Motor neuron (in vitro differentiated cells): ENCODE results near the gene ARHGEF17. TPM values are rescaled to one million over a fixed set of nuclear protein-coding genes. Genes with fewer than 3 reads are reported as not detected.

ENCODE experiments used
- ATAC-seq, 8 experiments: fragments of 200-7000 bp; cut with Tn5 transposase; replicated peaks in 6 of 8; 2 replicates each; pipeline ENCODE4 v1.8.0; 2021; ENCODE audit warnings: mild to moderate bottlenecking in 8 of 8, moderate library complexity in 8 of 8
- H3K27ac ChIP-seq, 2 donors: fragments of 250-450 bp; sonication (Bioruptor Pico); 2 replicates each; pipeline ENCODE4 v1.9.0; 2021; ENCODE audit warnings: antibody characterized with exemption in 2 of 2, mild to moderate bottlenecking in 2 of 2, moderate library complexity in 1 of 2
- H3K4me1 ChIP-seq, 2 donors: fragments of 250-450 bp; sonication (Bioruptor Pico); replicated peaks in 1 of 2; 2 replicates each; pipeline ENCODE4 v1.6.1; 2021; ENCODE audit warnings: antibody characterized with exemption in 2 of 2, mild to moderate bottlenecking in 2 of 2, moderate library complexity in 1 of 2
- H3K4me3 ChIP-seq, 5 donors: fragments of 250-450 bp; sonication (Bioruptor Pico); 2 replicates each; pipeline ENCODE4 v1.9.0; 2021; ENCODE audit warnings: antibody characterized with exemption in 5 of 5, mild to moderate bottlenecking in 5 of 5, moderate library complexity in 4 of 5
- WGBS, 10 experiments: fragments of 450-650 bp; shearing (Covaris generic); methylation state at CpG; one replicate each; pipeline ENCODE4 v1.0.0; 2022; 5-methylcytosine and 5-hydroxymethylcytosine counted together
- in situ Hi-C, 9 experiments: fragments of 400-800 bp; cut with MboI; loops; one replicate each; pipeline ENCODE4 v1.15.0; 2021; ENCODE audit warnings: low sequenced_read_pairs in 9 of 9, low pct_unique_long_range_greater_than_20kb in 2 of 9; ENCODE audit not compliant: unreplicated experiment in 9 of 9
- total RNA-seq, 8 experiments: library from RNA; unstranded; fragments of 300-600 nt; gene quantifications; 2 replicates each; pipeline versions ENCODE4 v1.2.3 to v1.2.4, GENCODE V29; 2022

The ARHGEF17 gene
- total RNA-seq, 8 experiments from 2014 or later = 5.0 to 29.0 (median 16.7) TPM

DNA sequence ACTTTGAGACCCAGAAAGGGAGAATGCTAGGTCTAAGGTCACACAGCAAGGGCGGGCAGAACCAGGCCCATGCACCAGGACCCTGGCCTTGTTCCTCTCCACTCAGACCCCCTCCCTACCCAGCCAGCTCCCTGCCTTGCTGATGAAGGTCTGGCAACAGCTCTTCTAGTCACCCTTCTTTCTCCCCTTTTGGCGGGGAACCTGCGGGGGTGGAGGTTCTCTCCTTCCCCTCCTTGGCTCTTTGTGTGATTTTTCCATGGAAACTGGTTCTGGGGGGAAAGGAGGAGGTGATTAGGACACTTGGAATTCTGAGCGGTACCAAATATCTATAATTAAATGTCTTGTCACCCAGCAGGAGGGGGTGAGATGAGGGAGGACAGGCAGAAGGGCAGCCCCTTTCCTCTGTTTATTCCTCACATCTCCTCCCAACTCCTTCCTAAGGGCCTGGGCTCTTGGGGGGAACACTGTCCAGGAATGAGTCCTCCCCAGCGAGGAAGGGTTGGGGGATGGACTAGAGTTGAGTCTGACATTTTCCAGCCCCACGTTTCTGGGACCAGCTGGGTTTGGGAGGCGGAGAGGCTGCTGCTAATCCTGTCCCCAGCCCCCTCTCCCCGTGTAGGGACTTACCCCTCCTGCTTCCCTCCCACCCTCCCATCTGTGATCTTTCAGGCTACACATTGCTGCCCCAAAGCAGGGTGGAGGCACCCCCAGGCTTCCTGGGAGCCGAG, 7.4 kb downstream of the ARHGEF17 start:
- Histone ChIP-seq H3K4me3 (no peak overlapping the region), H3K4me1 (peaks cover 20 to 53% of the 10 kb centered on the region in 2 donors), H3K27ac (peak overlapping the region in 1 of 2 donors; percentile 12)
- no peak for ATAC-seq
- in situ Hi-C loops = no loop called here
- 15 to 60% (median 45%) methylated on average over 1 to 4 of the region's 9 CpGs; no CpG with 5 or more reads in 5 of the 10 experiments for WGBS, 10 experiments

DNA sequence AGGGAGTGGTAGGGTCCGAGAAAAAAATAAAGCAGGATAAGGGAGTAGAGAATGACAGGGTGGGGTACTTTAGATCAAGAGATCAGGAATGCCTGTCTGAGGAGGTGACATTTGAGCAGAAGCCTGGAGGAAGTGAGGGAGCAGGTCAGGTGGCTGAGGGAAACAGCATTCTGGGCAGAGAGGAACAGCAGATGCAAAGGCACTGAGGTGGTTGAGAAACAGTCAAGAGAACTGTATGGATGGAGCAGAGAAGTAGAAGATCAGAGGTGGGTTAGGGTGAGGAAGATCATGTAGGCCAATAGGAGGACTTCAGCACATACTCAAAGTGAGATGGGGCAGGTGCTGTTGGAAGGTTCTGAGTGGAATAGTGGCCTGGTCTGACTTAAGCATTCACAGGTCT, 8.3 kb downstream of the ARHGEF17 start:
- in situ Hi-C loops = no loop called here
- no peak overlapping the region for H3K4me3 ChIP-seq
- peak in 1 of 8 experiments; percentile 9 for ATAC-seq
- WGBS, 10 experiments = 0 to 60% (median 14%) methylated on average over 1 of the region's 1 CpG; no CpG with 5 or more reads in 7 of the 10 experiments
- peaks cover 20 to 52% of the 10 kb centered on the region in 2 donors for H3K4me1 ChIP-seq
- H3K27ac ChIP-seq = no peak overlapping the region

DNA sequence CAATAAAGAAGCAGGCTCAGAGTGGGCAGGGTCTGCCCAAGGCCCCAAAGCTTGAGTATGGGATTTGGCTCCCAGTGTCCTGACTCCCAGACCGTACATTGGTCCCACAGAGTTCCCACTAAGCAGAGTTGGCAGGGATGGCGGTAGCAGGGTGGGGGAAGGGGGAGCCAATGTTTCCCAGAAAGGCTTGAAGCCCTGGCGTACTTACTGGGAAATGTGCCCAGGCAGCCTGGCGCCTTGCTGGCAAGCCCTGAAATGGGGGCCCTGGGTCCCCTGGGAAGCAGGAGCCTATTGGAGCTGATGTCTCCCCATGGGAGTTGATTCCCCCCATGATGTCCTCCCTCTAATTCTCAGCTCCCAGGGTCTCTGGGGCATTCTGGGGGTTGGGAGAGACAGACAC, 9.3 kb downstream of the ARHGEF17 start:
- Histone ChIP-seq H3K27ac (no peak overlapping the region), H3K4me1 (peaks cover 28 to 52% of the 10 kb centered on the region in 2 donors), H3K4me3 (no peak overlapping the region)
- 80 to 100% (median 80%) methylated on average over 1 of the region's 4 CpGs; no CpG with 5 or more reads in 5 of the 10 experiments for WGBS, 10 experiments
- ATAC-seq = no peak
- in situ Hi-C loops = no loop called here

DNA sequence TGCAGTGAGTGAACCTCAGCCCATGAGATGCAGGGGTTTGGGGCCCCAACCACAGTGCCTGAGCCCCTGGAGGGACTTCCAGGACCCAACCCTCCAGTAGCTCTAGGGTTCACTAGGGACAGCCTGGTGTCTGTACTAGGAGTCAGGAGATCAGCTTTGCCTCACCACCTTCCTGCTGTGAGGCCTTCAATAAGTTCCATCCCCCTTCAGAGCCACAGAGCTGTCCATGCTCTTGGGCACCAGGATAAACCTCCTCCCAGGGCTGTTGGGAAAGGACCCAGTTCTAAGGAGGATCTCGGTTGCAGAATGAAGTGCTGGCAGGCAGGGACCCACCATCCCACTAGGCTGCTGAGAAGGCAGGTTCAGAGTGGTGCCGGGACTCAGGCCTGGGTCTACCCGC, 9.7 kb downstream of the ARHGEF17 start:
- no peak overlapping the region for H3K27ac ChIP-seq
- ATAC-seq = no peak
- no CpG with 5 or more reads among the region's 3 CpGs for WGBS, 10 experiments
- no peak overlapping the region for H3K4me3 ChIP-seq
- peaks cover 31 to 56% of the 10 kb centered on the region in 2 donors for H3K4me1 ChIP-seq
- in situ Hi-C loops = no loop called here

DNA sequence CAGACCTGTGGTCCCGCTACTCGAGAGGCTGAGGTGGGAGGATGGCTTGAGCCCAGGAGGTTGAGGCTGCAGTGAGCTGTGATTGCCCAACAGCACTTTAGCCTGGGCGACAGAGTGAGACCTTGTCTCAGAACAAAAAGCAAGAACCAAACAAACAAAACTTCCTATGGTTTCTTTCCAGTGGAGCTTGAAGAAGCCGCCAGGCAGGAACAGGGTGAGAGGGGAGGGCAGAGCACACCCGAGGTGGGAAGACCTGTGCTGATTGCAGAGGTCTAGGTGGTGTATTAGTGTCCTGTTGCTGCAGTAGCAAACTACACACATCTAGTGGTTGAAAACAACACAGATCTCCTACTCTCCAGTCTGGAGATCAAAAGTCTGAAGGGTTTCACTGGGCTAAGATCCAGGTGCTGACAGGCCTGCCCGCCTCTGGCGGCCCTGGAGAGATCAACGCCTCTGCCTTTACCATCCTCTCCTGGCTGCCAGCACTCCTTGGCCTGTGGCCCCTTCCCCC, 10.5 kb downstream of the ARHGEF17 start:
- ATAC-seq = no peak
- Histone ChIP-seq H3K4me1 (peaks cover 32 to 56% of the 10 kb centered on the region in 2 donors), H3K27ac (no peak overlapping the region), H3K4me3 (no peak overlapping the region)
- in situ Hi-C loops = no loop called here
- 68 to 100% (median 97%) methylated on average over 2 to 6 of the region's 8 CpGs; no CpG with 5 or more reads in 4 of the 10 experiments for WGBS, 10 experiments

DNA sequence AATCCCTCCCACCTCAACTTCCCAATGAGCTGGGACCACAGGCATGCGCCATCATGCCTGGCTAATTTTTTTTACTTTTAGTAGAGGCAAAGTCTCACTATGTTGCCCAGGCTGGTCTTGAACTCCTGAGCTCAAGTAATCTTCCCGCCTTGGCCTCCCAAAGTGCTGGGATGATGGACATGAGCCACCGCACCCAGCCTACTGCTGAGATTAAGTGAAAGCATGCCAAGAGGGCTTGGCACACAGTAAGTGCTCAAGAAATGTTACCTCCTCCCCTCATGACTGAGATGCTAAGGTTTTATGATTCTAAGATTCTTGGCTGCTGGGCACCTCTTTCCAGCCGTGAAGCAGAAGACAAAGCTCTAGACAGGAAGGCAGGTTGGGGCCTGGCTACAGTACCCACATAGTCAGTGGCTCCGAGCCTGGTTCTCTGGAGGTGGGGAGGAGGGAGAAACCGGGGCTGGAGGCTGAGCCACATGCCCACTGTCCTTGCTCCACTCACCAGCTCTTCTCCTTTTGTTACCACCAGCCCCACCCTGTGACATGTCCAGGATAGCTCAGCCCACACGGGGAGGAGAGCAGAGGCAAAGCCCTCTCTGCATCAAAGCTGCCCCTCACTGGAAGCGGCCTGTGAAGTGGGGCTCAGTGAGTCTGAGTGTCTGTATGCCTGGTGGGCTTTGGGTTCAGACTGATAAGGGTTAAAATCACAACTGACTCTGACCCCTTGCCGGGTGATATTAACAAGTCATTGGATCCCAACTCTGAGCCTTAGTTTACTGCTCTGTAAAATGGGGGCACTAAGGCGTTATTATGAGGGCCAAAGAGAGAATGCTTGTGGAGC, 12.9 kb downstream of the ARHGEF17 start:
- WGBS, 10 experiments = 55 to 100% (median 80%) methylated on average over 1 to 7 of the region's 10 CpGs; no CpG with 5 or more reads in 4 of the 10 experiments
- peaks cover 32 to 51% of the 10 kb centered on the region in 2 donors for H3K4me1 ChIP-seq
- in situ Hi-C loops = no loop called here
- no peak overlapping the region for H3K4me3 ChIP-seq
- no peak for ATAC-seq
- peak overlapping the region in 1 of 2 donors; percentile 54 for H3K27ac ChIP-seq

DNA sequence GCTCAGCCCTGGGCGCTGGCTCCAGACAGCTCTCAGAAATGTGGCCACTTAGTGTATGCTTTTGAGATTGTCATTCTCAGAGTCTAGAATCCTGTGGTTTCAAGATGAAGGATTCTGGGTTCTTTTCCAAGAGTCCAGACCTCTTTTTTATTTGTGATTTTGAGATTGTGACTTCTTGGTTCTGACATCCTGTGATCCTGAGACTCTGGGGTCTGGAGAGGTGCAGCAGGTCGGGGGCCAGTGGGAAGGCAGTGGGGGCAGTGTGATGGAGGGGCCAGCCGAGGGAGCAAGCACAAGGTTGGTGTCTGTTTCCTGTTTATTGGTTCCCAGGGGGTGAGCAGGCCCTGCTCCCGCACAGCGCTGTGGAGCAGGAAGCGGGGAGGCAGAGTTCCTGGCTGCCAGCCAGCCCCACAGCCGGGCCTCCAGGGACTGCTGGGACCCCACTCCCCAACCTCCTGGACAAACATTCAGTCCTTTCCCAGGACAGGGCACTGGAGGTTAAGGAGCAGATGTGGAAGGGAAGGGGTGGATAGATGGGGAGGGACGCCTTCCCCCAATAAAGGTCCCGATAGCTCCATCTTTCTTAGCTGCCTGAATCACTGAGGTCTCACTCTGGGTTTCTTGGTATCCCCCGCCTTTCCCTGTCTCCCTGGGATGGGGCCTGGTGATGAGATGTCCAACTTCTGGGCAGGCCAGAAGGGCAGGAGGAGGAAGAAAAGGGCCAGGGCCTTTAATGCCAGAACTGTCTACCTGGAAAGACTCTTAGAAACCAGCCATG, 13.7 kb downstream of the ARHGEF17 start:
- peak in 6 of 8 experiments; percentile 5 to 67 (median 40) for ATAC-seq
- H3K27ac ChIP-seq = peak overlapping the region in 1 of 2 donors; percentile 54

DNA sequence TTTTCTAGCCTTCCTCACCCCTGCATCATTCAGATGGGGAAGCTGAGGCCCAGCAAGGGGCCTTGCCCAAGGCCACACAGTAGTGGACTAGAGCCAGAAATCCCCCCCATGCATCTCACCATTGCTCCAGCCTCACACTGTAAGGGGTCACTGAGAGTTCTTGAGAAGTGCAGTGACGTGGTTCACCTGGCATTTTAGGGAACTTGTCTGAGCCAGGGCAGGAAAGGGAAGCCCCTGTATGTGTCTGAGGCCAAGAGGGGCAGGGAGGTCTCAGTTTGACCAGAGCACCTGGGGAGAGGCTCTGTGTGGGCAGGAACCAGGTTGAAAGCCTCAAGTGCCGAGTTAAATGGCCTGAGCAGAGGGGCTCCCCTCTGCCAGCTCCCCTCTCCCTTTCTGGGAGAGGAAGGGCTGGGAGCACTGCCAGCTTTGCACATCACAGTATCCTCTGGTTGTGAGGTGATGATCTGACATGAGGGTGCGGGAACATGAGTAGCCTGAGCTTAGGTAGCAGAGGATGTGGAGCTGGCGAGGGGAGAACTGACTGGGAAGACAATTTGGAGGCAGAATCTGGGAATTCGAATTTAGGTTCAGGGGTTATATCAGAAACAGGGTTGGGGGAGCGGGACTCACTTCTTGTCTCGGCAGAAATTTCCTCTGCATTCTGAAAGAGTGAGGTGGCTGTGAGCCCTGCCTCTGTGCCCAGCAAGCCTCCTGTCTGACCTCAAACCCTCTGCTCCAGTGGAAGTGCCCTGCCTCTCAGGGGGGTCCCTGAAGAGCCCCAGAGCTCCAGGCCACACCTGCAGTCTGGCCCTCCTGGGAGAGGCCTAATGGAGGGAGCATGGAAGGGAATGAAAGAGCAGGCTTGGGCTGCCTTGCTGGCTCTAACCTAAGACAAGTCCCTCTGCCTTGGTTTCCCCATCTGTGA, 14.6 kb downstream of the ARHGEF17 start:
- Histone ChIP-seq H3K4me1 (peaks cover 32 to 51% of the 10 kb centered on the region in 2 donors), H3K27ac (peak overlapping the region in 1 of 2 donors; percentile 54), H3K4me3 (no peak overlapping the region)
- peak in 2 of 8 experiments; percentile 2 to 5 for ATAC-seq
- in situ Hi-C loops = no loop called here
- 67 to 100% (median 91%) methylated on average over 1 to 6 of the region's 7 CpGs; no CpG with 5 or more reads in 4 of the 10 experiments for WGBS, 10 experiments

More for the DNA sequence above, 13.7 kb downstream of the ARHGEF17 start:
- 67 to 100% (median 82%) methylated on average over 1 to 2 of the region's 10 CpGs; no CpG with 5 or more reads in 6 of the 10 experiments for WGBS, 10 experiments
- H3K4me3 ChIP-seq = no peak overlapping the region
- H3K4me1 ChIP-seq = peaks cover 32 to 49% of the 10 kb centered on the region in 2 donors
- in situ Hi-C loops = no loop called here

DNA sequence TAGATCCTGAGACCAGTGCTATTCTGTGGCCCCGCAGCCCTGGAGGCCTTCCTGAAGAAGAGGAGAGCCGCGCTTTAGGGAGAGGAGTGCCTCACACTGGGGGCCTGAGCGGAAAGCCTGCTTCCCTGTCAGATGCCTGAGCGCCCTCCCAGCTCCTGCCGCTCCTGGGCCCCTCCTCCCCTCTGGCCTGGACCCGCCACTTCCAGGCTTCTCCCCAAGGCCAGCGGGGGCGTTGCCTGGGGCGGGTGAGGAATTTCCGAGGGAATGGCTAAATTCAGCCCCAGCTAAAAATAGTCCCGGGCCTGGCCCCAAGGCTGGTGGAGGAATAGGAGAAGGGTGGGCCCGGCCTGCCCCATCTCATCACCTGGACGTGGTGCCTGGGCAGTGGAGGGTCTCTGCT, 15.4 kb downstream of the ARHGEF17 start:
- in situ Hi-C loops = no loop called here
- H3K27ac ChIP-seq = peak overlapping the region in 1 of 2 donors; percentile 40
- WGBS, 10 experiments = 0 to 40% (median 18%) methylated on average over 1 to 8 of the region's 14 CpGs; no CpG with 5 or more reads in 4 of the 10 experiments

DNA sequence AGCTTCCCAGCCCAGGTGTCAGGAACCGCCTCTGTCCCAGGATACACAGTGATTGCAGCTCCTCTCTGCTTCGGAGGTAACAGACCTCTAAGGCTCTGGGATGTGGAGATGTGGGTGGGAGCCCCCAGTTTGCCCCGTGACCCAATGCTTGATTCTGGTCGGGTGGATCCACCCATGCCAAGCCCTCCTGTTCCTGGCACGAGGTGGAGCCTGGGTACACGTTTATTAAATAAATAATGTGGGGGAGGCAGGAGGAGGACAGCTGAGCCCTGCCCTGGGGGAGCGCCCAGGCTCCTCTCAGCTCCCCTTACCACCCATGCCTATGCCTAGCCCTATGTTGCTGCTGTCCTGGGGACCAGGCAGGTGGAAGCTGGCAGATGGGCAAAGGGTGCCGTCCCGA, 16.0 kb downstream of the ARHGEF17 start:
- Histone ChIP-seq H3K4me1 (peaks cover 32 to 59% of the 10 kb centered on the region in 2 donors), H3K4me3 (no peak overlapping the region), H3K27ac (peak overlapping the region in 1 of 2 donors; percentile 40)
- 20 to 100% (median 73%) methylated on average over 1 to 6 of the region's 9 CpGs; no CpG with 5 or more reads in 3 of the 10 experiments for WGBS, 10 experiments
- in situ Hi-C loops = no loop called here
- peak in 3 of 8 experiments; percentile 1 to 16 (median 12) for ATAC-seq

More for the DNA sequence above, 15.4 kb downstream of the ARHGEF17 start:
- peak; percentile 55 to 83 (median 70) for ATAC-seq
- Histone ChIP-seq H3K4me1 (peaks cover 32 to 54% of the 10 kb centered on the region in 2 donors), H3K4me3 (no peak overlapping the region)

DNA sequence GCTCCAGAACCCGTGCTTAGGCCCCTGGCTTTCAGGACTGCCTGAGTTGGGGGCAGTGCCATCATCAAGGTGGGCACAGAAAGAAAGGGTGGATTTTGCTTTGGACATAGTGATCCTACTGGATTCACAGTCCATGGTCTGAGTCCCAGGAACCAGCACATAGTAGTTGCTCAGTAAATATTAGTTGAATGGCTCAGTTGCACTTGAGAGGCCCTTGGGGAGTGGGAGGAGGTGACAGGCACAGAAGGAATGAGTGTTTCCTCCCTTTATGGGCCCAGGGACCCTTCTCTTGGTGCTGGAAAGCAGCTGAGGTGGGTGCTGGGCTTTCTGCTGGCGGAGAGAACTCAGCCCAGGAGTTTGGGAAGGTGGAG, 16.6 kb downstream of the ARHGEF17 start:
- Histone ChIP-seq H3K4me3 (no peak overlapping the region), H3K27ac (peak overlapping the region in 1 of 2 donors; percentile 54), H3K4me1 (peaks cover 32 to 62% of the 10 kb centered on the region in 2 donors)
- no peak for ATAC-seq
- WGBS, 10 experiments = 80 to 100% (median 100%) methylated on average over 1 of the region's 2 CpGs; no CpG with 5 or more reads in 5 of the 10 experiments
- in situ Hi-C loops = no loop called here
